ENCODE measurements around the gene UNC5A.

Gene UNC5A

GRCh38 chr5:176890455-176891330 lies 80.3 kb downstream of the UNC5A start:
- TF ChIP-seq, protein P1, sequence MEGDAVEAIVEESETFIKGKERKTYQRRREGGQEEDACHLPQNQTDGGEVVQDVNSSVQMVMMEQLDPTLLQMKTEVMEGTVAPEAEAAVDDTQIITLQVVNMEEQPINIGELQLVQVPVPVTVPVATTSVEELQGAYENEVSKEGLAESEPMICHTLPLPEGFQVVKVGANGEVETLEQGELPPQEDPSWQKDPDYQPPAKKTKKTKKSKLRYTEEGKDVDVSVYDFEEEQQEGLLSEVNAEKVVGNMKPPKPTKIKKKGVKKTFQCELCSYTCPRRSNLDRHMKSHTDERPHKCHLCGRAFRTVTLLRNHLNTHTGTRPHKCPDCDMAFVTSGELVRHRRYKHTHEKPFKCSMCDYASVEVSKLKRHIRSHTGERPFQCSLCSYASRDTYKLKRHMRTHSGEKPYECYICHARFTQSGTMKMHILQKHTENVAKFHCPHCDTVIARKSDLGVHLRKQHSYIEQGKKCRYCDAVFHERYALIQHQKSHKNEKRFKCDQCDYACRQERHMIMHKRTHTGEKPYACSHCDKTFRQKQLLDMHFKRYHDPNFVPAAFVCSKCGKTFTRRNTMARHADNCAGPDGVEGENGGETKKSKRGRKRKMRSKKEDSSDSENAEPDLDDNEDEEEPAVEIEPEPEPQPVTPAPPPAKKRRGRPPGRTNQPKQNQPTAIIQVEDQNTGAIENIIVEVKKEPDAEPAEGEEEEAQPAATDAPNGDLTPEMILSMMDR (IDR thresholded peaks at IDR 0.05): no peak
- Histone ChIP-seq H3K4me3 (no peak overlapping the region), H3K27ac (no peak overlapping the region)
- peak; percentile 62 for DNase-seq (ENCODE audit: low spot score)

GRCh38 chr5:176891331-176891958 lies 81.1 kb downstream of the UNC5A start:
- TF ChIP-seq, protein P1 (IDR thresholded peaks at IDR 0.05): no peak
- peak; percentile 54 for DNase-seq (ENCODE audit: low spot score)
- Histone ChIP-seq H3K4me3 (no peak overlapping the region), H3K27ac (no peak overlapping the region)

DNA sequence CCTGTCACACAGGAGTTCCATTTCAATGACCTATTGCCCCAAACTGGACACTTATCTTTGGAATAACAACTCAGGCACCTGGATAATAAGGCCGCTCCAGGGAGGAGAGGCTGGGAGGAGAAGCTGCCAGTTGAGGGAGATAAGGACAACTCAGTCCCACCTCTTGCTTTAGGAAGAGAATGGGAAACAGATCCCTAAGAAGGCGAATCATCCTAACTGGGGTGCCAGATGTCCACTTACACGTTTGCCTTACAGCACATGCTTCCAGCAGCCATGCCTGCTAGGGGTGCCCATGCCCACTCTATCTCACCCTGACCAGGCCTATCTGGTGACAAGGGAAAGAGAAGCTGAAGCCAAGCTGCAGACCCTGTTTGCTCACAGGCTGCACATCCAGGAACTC lies 82.3 kb downstream of the UNC5A start:
- H3K4me3 ChIP-seq: no peak overlapping the region
- TF ChIP-seq, protein P1 (IDR thresholded peaks at IDR 0.05): no peak
- H3K27ac ChIP-seq: no peak overlapping the region
- no peak for DNase-seq (ENCODE audit: low spot score)

GRCh38 chr5:176894298-176894697 lies 83.9 kb downstream of the UNC5A start:
- H3K4me3 ChIP-seq: no peak overlapping the region
- TF ChIP-seq, protein P1 (IDR thresholded peaks at IDR 0.05): no peak
- DNase-seq (ENCODE audit: low spot score): no peak
- H3K27ac ChIP-seq: no peak overlapping the region

- TF ChIP-seq, protein P1 (IDR thresholded peaks at IDR 0.05): no peak
- no peak for DNase-seq (ENCODE audit: low spot score)
- no peak overlapping the region for H3K27ac ChIP-seq
- no peak overlapping the region for H3K4me3 ChIP-seq
Measured at GRCh38 chr5:176895831-176896230, 85.5 kb downstream of the UNC5A start.

- Histone ChIP-seq H3K27ac (no peak overlapping the region), H3K4me3 (no peak overlapping the region)
- TF ChIP-seq, protein P1 (IDR thresholded peaks at IDR 0.05): no peak
- no peak for DNase-seq (ENCODE audit: low spot score)
Measured at GRCh38 chr5:176897263-176897662, 86.9 kb downstream of the UNC5A start.
